MCF 10A (cell line): ENCODE measurements around the gene WDR7. TPM values are rescaled to one million over a fixed set of nuclear protein-coding genes. Genes with fewer than 3 reads are reported as not detected.

Source experiments
- BruUV-seq: library from RNA; stranded (reverse); fragments of 400-500 nt; replicated peaks from 2 replicates; lab custom pipeline; 2021; lab: Mats Ljungman, UMichigan
- CTCF ChIA-PET: fragments of 300-600 bp; sonication (Branson Sonifier 250); formaldehyde crosslinking; extraction: SDS; loops from one replicate; lab custom pipeline; 2021; ENCODE audit warnings: antibody characterized with exemption, inconsistent platforms; lab: Yijun Ruan, JAX
- POLR2A ChIA-PET: fragments of 300-600, 350-650 bp; sonication (Branson Sonifier 250); formaldehyde crosslinking; extraction: SDS; loops from one replicate; lab custom pipeline; 2020; ENCODE audit warnings: antibody characterized with exemption, inconsistent platforms; lab: Yijun Ruan, JAX
- DNase-seq: peaks from one replicate; pipeline ENCODE4 v3.0.0-alpha.2; 2018; ENCODE audit not compliant: unreplicated experiment
- H3K27ac Mint-ChIP-seq: one replicate; pipeline ENCODE4 v1.8.0; 2022; ENCODE audit warnings: mild to moderate bottlenecking, low read depth, mixed read lengths; ENCODE audit not compliant: unreplicated experiment
- H3K27me3 Mint-ChIP-seq: one replicate; pipeline ENCODE4 v1.8.0; 2022; ENCODE audit warnings: mixed read lengths; ENCODE audit not compliant: insufficient read depth, unreplicated experiment
- H3K36me3 Mint-ChIP-seq: one replicate; pipeline ENCODE4 v1.8.0; 2022; ENCODE audit warnings: mild to moderate bottlenecking, moderate library complexity, mixed read lengths; ENCODE audit not compliant: insufficient read depth, unreplicated experiment
- H3K4me1 Mint-ChIP-seq: one replicate; pipeline ENCODE4 v1.8.0; 2022; ENCODE audit warnings: mixed read lengths; ENCODE audit not compliant: insufficient read depth, unreplicated experiment
- H3K4me3 Mint-ChIP-seq: one replicate; pipeline ENCODE4 v1.8.0; 2022; ENCODE audit warnings: mild to moderate bottlenecking, moderate library complexity, mixed read lengths; ENCODE audit not compliant: unreplicated experiment
- H3K9me3 Mint-ChIP-seq: one replicate; pipeline ENCODE4 v1.8.0; 2022; ENCODE audit warnings: mixed read lengths; ENCODE audit not compliant: unreplicated experiment
- CTCF ChIP-seq: fragments of 200-600 bp; IDR thresholded peaks from one replicate; pipeline ENCODE4 v1.8.0; 2022; ENCODE audit warnings: antibody characterized with exemption, mild to moderate bottlenecking; ENCODE audit not compliant: unreplicated experiment
- intact Hi-C: fragments of 100-400 bp; cut with micrococcal nuclease; formaldehyde crosslinking; loops from 2 replicates; pipeline ENCODE4 v1.14.1; 2022
- total RNA-seq: library from RNA; stranded (reverse); gene quantifications from 2 replicates; pipeline ENCODE4 v1.2.3, GENCODE V29; 2022

WDR7 gene
- total RNA-seq, 1 experiment from 2014 or later = 12.6 TPM

DNA sequence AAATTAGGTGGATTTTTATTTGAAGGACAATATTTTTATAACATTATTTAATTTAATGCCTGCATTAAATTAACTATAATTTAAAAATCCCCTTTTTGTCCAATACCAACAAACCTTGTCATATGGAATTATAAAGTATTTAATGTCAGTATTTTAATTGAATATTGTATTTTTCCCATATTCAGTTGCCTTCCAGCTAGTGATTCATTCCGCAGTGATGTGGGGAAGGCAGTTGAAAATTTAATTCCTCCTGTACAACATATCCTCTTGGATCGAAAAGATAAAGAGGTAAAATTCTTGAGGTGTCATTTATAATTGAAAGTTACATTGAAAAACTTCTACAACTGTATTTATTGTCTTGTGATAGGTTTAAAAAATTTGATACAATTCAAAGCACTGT is 40.4 kb downstream of the WDR7 start:
- no peak for DNase-seq
- no peaks in the 10 kb centered on the region for H3K27me3 Mint-ChIP-seq
- CTCF ChIA-PET = interaction anchor here (0.6 to 3.2 kb wide), 4 partner anchors 11 to 46 kb away, joined by 3 to 15 read pairs (median 4); no protein-coding TSS in a partner anchor
- H3K27ac Mint-ChIP-seq = no peak overlapping the region
- H3K4me1 Mint-ChIP-seq = no peaks in the 10 kb centered on the region
- no peaks in the 10 kb centered on the region for H3K9me3 Mint-ChIP-seq
- intact Hi-C loops = no loop called here
- POLR2A ChIA-PET = no interaction called here
- no peak overlapping the region for H3K4me3 Mint-ChIP-seq
- TF ChIP-seq CTCF = no peak
- H3K36me3 Mint-ChIP-seq = peaks cover 14% of the 10 kb centered on the region
- no TSS peak for BruUV-seq

DNA sequence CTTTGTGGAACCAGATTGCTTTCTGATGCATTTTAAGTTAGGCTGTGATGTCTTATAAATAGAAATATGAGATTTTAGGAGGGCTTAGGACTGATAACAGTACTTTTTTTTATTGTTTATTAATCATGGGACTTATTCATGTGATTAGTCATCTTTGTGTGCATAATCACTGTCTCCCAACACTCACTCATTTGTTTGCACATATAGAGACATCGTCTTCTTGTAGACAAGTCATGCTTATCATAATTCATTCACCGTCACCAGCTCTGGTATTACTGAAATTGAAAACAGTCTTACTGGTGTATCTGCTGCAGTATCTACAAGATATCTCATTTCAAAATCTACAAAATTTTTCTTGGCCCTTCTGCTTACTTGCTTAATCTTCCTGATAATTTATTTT is 45.8 kb downstream of the WDR7 start:
- peaks cover 4% of the 10 kb centered on the region for H3K4me1 Mint-ChIP-seq
- TF ChIP-seq CTCF = no peak
- CTCF ChIA-PET = no interaction called here
- H3K27me3 Mint-ChIP-seq = no peaks in the 10 kb centered on the region
- peaks cover 14% of the 10 kb centered on the region for H3K36me3 Mint-ChIP-seq
- intact Hi-C loops = no loop called here
- no TSS peak for BruUV-seq
- DNase-seq = no peak
- H3K27ac Mint-ChIP-seq = no peak overlapping the region
- POLR2A ChIA-PET = no interaction called here
- H3K9me3 Mint-ChIP-seq = no peaks in the 10 kb centered on the region
- H3K4me3 Mint-ChIP-seq = no peak overlapping the region

GRCh38 chr18:56702946-56703345 is 51.8 kb downstream of the WDR7 start:
- H3K4me3 Mint-ChIP-seq = no peak overlapping the region
- no peaks in the 10 kb centered on the region for H3K4me1 Mint-ChIP-seq
- POLR2A ChIA-PET = no interaction called here
- peak; percentile 31 for TF ChIP-seq CTCF
- BruUV-seq = no TSS peak
- intact Hi-C loops = no loop called here
- H3K36me3 Mint-ChIP-seq = no peaks in the 10 kb centered on the region
- no peaks in the 10 kb centered on the region for H3K9me3 Mint-ChIP-seq
- no peaks in the 10 kb centered on the region for H3K27me3 Mint-ChIP-seq
- CTCF ChIA-PET = interaction anchor here (0.6 to 3.2 kb wide), 18 partner anchors 8 to 1387 kb away, joined by 3 to 21 read pairs (median 3); no protein-coding TSS in a partner anchor
- peak; percentile 59 for DNase-seq
- no peak overlapping the region for H3K27ac Mint-ChIP-seq

DNA sequence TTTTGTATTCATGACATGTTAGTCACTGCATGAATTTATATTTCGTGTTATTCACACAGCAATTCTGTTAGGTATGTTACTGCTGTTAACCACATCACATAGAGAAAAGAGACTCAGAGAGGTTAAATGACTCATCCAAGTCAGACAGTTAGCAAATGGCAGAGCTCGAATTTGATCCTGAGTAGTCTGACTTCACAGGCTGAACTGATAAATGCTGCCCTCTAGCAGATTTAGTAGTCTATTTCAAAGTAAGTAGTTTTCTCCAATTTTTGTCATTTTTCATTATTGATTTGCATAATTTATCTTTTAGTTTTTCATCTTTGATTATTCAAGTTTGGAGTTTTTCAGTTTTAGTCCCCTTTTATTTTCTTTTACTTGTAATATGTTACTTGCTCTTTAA is 58.3 kb downstream of the WDR7 start:
- Mint-ChIP-seq H3K36me3 (no peaks in the 10 kb centered on the region), H3K9me3 (no peaks in the 10 kb centered on the region), H3K27ac (no peak overlapping the region), H3K4me3 (no peak overlapping the region), H3K4me1 (no peaks in the 10 kb centered on the region), H3K27me3 (no peaks in the 10 kb centered on the region)
- ChIA-PET POLR2A (no interaction called here), CTCF (interaction anchor here (0.6 to 1.1 kb wide), 5 partner anchors 17 to 45 kb away, joined by 3 to 4 read pairs (median 3); no protein-coding TSS in a partner anchor)
- peak; percentile 83 for DNase-seq
- no TSS peak for BruUV-seq
- intact Hi-C loops = no loop called here
- peak; percentile 43 for TF ChIP-seq CTCF
